ENCODE measurements around the gene DNAAF3. TPM values are rescaled to one million over a fixed set of nuclear protein-coding genes. Genes with fewer than 3 reads are reported as not detected.

Gene DNAAF3
- not detected for total RNA-seq
- not detected for polyA plus RNA-seq
- total RNA-seq = not detected

GRCh38 chr19:55166530-55167268 lies at the start of gene DNAAF3:
Gene DNAAF3 (minus strand): TSS chr19:55166613. CDS start chr19:55166413, 200 bp downstream.
- ATAC-seq (peak; percentile 92), DNase-seq (peak in 8 of 9 donors; percentile 37 to 82 (median 60))
- H3K27me3 Mint-ChIP-seq = peaks cover 61 to 70% (median 66%) of the 10 kb centered on the region in 5 donors
- peak within 1 kb of the TSS in 6 of 9 donors; percentile 32 to 88 (median 70) for H3K27ac Mint-ChIP-seq
- intact Hi-C loops (cut with micrococcal nuclease) = loop anchor here in 1 of 2 donors (10.0 kb wide), 2 partner anchors 278 to 458 kb away; partner anchors contain the start of genes SHISA7 and ZNF784
- POLR2A ChIA-PET = no interaction called here
- H3K4me3 Mint-ChIP-seq = peak within 1 kb of the TSS; percentile 41 to 89 (median 70)
- H3K4me1 Mint-ChIP-seq = peaks cover 10 to 17% (median 13%) of the 10 kb centered on the region in 7 donors
- H3K9me3 Mint-ChIP-seq = peaks cover 0 to 12% (median 5%) of the 10 kb centered on the region in 11 donors
- CTCF ChIA-PET = interaction anchor here (0.6 kb wide), 3 partner anchors 9 to 501 kb away, joined by 3 to 4 read pairs (median 3); no protein-coding TSS in a partner anchor
- Histone ChIP-seq H3K27me3 (ENCODE audit: control insufficient read depth in 2 of 2, insufficient read depth in 2 of 2, low read length in 2 of 2) (peaks cover 4 to 26% of the 10 kb centered on the region in 2 donors), H3K27ac (ENCODE audit: low read depth, low read length) (no peak within 1 kb of the TSS), H3K36me3 (ENCODE audit: control insufficient read depth in 2 of 3, insufficient read depth in 3 of 3, low read length in 3 of 3) (no peaks in the 10 kb centered on the region), H3K4me3 (ENCODE audit: low read length) (no peak within 1 kb of the TSS), H3K4me1 (ENCODE audit: control insufficient read depth in 2 of 2, insufficient read depth in 2 of 2, low read length in 2 of 2) (peaks cover 0 to 7% of the 10 kb centered on the region in 2 donors), H3K9me3 (ENCODE audit: control insufficient read depth in 2 of 3, low read length in 3 of 3) (no peaks in the 10 kb centered on the region)
- H3K36me3 Mint-ChIP-seq = peaks cover 0 to 5% (median 3%) of the 10 kb centered on the region in 5 donors

GRCh38 chr19:55213547-55213946 lies 47.1 kb upstream of the DNAAF3 start:
- ATAC-seq (no peak), DNase-seq (no peak)
- Histone ChIP-seq H3K36me3 (ENCODE audit: control insufficient read depth in 2 of 3, insufficient read depth in 3 of 3, low read length in 3 of 3) (no peaks in the 10 kb centered on the region), H3K27me3 (ENCODE audit: control insufficient read depth in 2 of 2, insufficient read depth in 2 of 2, low read length in 2 of 2) (no peaks in the 10 kb centered on the region), H3K27ac (ENCODE audit: low read depth, low read length) (no peak overlapping the region), H3K4me1 (ENCODE audit: control insufficient read depth in 2 of 2, insufficient read depth in 2 of 2, low read length in 2 of 2) (peaks cover 0 to 10% of the 10 kb centered on the region in 2 donors), H3K9me3 (ENCODE audit: control insufficient read depth in 2 of 3, low read length in 3 of 3) (peaks cover 0 to 8% (median 0%) of the 10 kb centered on the region in 3 experiments), H3K4me3 (ENCODE audit: low read length) (no peak overlapping the region)
- H3K27me3 Mint-ChIP-seq = peaks cover 8 to 41% (median 37%) of the 10 kb centered on the region in 5 donors
- CTCF ChIA-PET = no interaction called here
- H3K9me3 Mint-ChIP-seq = peaks cover 6 to 37% (median 13%) of the 10 kb centered on the region in 11 donors
- H3K36me3 Mint-ChIP-seq = peaks cover 0 to 8% (median 0%) of the 10 kb centered on the region in 5 donors
- intact Hi-C loops (cut with micrococcal nuclease) = no loop called here
- no peak overlapping the region for H3K4me3 Mint-ChIP-seq
- no peak overlapping the region for H3K27ac Mint-ChIP-seq
- POLR2A ChIA-PET = no interaction called here
- H3K4me1 Mint-ChIP-seq = peaks cover 11 to 18% (median 12%) of the 10 kb centered on the region in 7 donors

- ChIA-PET CTCF (interaction anchor here (0.6 kb wide), 1 partner anchor 219 kb away, joined by 5 read pairs; no protein-coding TSS in a partner anchor), POLR2A (no interaction called here)
- H3K36me3 Mint-ChIP-seq = peaks cover 0 to 8% (median 0%) of the 10 kb centered on the region in 5 donors
- H3K4me3 ChIP-seq (ENCODE audit: low read length) = no peak overlapping the region
- peak in 3 of 9 donors; percentile 10 to 34 (median 18) for DNase-seq
- H3K27me3 ChIP-seq (ENCODE audit: control insufficient read depth in 2 of 2, insufficient read depth in 2 of 2, low read length in 2 of 2) = no peaks in the 10 kb centered on the region
- intact Hi-C loops (cut with micrococcal nuclease) = loop anchor here in 1 of 2 donors (1.0 kb wide), 1 partner anchor 206 kb away; no protein-coding TSS in a partner anchor
- H3K9me3 Mint-ChIP-seq = peaks cover 6 to 37% (median 13%) of the 10 kb centered on the region in 11 donors
- peaks cover 11 to 18% (median 12%) of the 10 kb centered on the region in 7 donors for H3K4me1 Mint-ChIP-seq
- H3K27ac ChIP-seq (ENCODE audit: low read depth, low read length) = no peak overlapping the region
- peaks cover 8 to 41% (median 37%) of the 10 kb centered on the region in 5 donors for H3K27me3 Mint-ChIP-seq
- H3K27ac Mint-ChIP-seq = no peak overlapping the region
- H3K9me3 ChIP-seq (ENCODE audit: control insufficient read depth in 2 of 3, low read length in 3 of 3) = peaks cover 0 to 8% (median 0%) of the 10 kb centered on the region in 3 experiments
- no peaks in the 10 kb centered on the region for H3K36me3 ChIP-seq (ENCODE audit: control insufficient read depth in 2 of 3, insufficient read depth in 3 of 3, low read length in 3 of 3)
- no peak overlapping the region for H3K4me3 Mint-ChIP-seq
- ATAC-seq = peak; percentile 40
- H3K4me1 ChIP-seq (ENCODE audit: control insufficient read depth in 2 of 2, insufficient read depth in 2 of 2, low read length in 2 of 2) = peaks cover 0 to 10% of the 10 kb centered on the region in 2 donors
Observed at GRCh38 chr19:55212447-55212846, 46.0 kb upstream of the DNAAF3 start.

GRCh38 chr19:55209693-55210472 lies 43.5 kb upstream of the DNAAF3 start:
- peaks cover 0 to 8% (median 0%) of the 10 kb centered on the region in 3 experiments for H3K9me3 ChIP-seq (ENCODE audit: control insufficient read depth in 2 of 3, low read length in 3 of 3)
- Mint-ChIP-seq H3K36me3 (peaks cover 0 to 5% (median 0%) of the 10 kb centered on the region in 5 donors), H3K9me3 (peaks cover 2 to 21% (median 8%) of the 10 kb centered on the region in 11 donors), H3K4me3 (no peak overlapping the region), H3K4me1 (peaks cover 0 to 4% (median 2%) of the 10 kb centered on the region in 7 donors), H3K27ac (no peak overlapping the region), H3K27me3 (peaks cover 6 to 47% (median 40%) of the 10 kb centered on the region in 5 donors)
- peaks cover 0 to 8% of the 10 kb centered on the region in 2 donors for H3K27me3 ChIP-seq (ENCODE audit: control insufficient read depth in 2 of 2, insufficient read depth in 2 of 2, low read length in 2 of 2)
- H3K36me3 ChIP-seq (ENCODE audit: control insufficient read depth in 2 of 3, insufficient read depth in 3 of 3, low read length in 3 of 3) = no peaks in the 10 kb centered on the region
- POLR2A ChIA-PET = interaction anchor here (0.6 kb wide), 1 partner anchor 48 kb away, joined by 3 read pairs; no protein-coding TSS in a partner anchor
- DNase-seq (no peak), ATAC-seq (no peak)
- intact Hi-C loops (cut with micrococcal nuclease) = no loop called here
- CTCF ChIA-PET = no interaction called here
- no peaks in the 10 kb centered on the region for H3K4me1 ChIP-seq (ENCODE audit: control insufficient read depth in 2 of 2, insufficient read depth in 2 of 2, low read length in 2 of 2)
- H3K27ac ChIP-seq (ENCODE audit: low read depth, low read length) = no peak overlapping the region
- no peak overlapping the region for H3K4me3 ChIP-seq (ENCODE audit: low read length)

- Mint-ChIP-seq H3K9me3 (peaks cover 2 to 19% (median 6%) of the 10 kb centered on the region in 11 donors), H3K36me3 (peaks cover 0 to 5% (median 0%) of the 10 kb centered on the region in 5 donors), H3K27ac (no peak within 1 kb of the TSS), H3K27me3 (peaks cover 8 to 50% (median 37%) of the 10 kb centered on the region in 5 donors), H3K4me1 (peaks cover 0 to 4% (median 2%) of the 10 kb centered on the region in 7 donors), H3K4me3 (no peak within 1 kb of the TSS)
- Histone ChIP-seq H3K9me3 (ENCODE audit: control insufficient read depth in 2 of 3, low read length in 3 of 3) (peaks cover 0 to 8% (median 0%) of the 10 kb centered on the region in 3 experiments), H3K4me3 (ENCODE audit: low read length) (no peak within 1 kb of the TSS), H3K4me1 (ENCODE audit: control insufficient read depth in 2 of 2, insufficient read depth in 2 of 2, low read length in 2 of 2) (no peaks in the 10 kb centered on the region), H3K27me3 (ENCODE audit: control insufficient read depth in 2 of 2, insufficient read depth in 2 of 2, low read length in 2 of 2) (peaks cover 0 to 8% of the 10 kb centered on the region in 2 donors), H3K27ac (ENCODE audit: low read depth, low read length) (no peak within 1 kb of the TSS), H3K36me3 (ENCODE audit: control insufficient read depth in 2 of 3, insufficient read depth in 3 of 3, low read length in 3 of 3) (no peaks in the 10 kb centered on the region)
- no peak for DNase-seq
- ChIA-PET POLR2A (interaction anchor here (0.6 kb wide), 1 partner anchor 49 kb away, joined by 3 read pairs; no protein-coding TSS in a partner anchor), CTCF (no interaction called here)
- intact Hi-C loops (cut with micrococcal nuclease) = no loop called here
- no peak for ATAC-seq
Observed at GRCh38 chr19:55208880-55209692, 42.7 kb upstream of the DNAAF3 start, which contains the start of gene PTPRH. Gene PTPRH (minus strand): TSS chr19:55209501. CDS start chr19:55209433, 68 bp downstream.
